Measurements from ENCODE around the gene KCNT1. TPM values are rescaled to one million over a fixed set of nuclear protein-coding genes. Genes with fewer than 3 reads are reported as not detected.

KCNT1 gene
- total and polyA plus RNA-seq, 2 donors (not counting 3 experiments of a cell fraction or from before 2014, with no cell fraction given): not detected

DNA sequence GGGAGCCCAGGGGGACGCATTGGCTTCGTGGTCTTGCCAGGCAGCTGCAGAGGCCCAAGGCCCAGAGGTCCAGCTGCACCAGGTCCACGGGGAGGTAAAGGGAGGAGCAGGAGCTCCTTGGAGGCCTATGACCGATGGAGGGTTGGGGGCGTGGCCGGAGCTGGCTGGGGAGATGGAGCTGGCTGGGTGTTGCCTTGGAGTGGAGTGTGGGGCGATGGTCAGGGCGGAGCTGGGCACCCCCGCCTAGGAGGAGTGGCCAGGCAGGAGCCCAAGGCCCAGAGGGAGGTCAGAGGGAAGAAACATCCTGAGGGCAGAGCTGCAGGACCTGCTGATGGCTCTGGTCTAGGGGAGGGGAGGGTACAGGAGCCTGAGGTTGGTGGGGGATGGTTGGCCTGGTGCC is 44.6 kb downstream of the KCNT1 start:
- intact Hi-C loops (cut with micrococcal nuclease): no loop called here
- CTCF ChIA-PET: no interaction called here
- H3K36me3 ChIP-seq (ENCODE audit: control insufficient read depth in 2 of 2, extremely low read depth in 1 of 2, insufficient read depth in 2 of 2, low read length in 2 of 2): no peaks in the 10 kb centered on the region
- dilution Hi-C loops (cut with MboI; ENCODE audit: extremely low pct_ligation_motif_present, low sequenced_read_pairs): no loop called here
- FAIRE-seq (no peak), DNase-seq (ENCODE audit: low read depth, low spot score) (no peak)
- no peaks in the 10 kb centered on the region for H3K27me3 ChIP-seq (ENCODE audit: control insufficient read depth in 2 of 2, insufficient read depth in 2 of 2, low read length in 2 of 2)
- no peak overlapping the region for H3K4me2 ChIP-seq (ENCODE audit: insufficient read depth, low read length)
- no peak overlapping the region for H3K4me3 ChIP-seq (replicated peaks in 1 of 3; ENCODE audit: insufficient read depth in 1 of 3, low read depth in 1 of 3, low read length in 3 of 3)
- H3K79me2 ChIP-seq (ENCODE audit: control insufficient read depth, insufficient read depth, low read length): no peaks in the 10 kb centered on the region
- H2AFZ ChIP-seq (ENCODE audit: low read depth, low read length): no peak overlapping the region
- H4K20me1 ChIP-seq (replicated peaks; ENCODE audit: control insufficient read depth, extremely low read depth, insufficient read depth, low read length): no peaks in the 10 kb centered on the region
- no peak overlapping the region for H3K27ac ChIP-seq (ENCODE audit: insufficient read depth, low read depth, low read length)
- BruUV-seq (replicated peaks): no TSS peak
- TF ChIP-seq GATA2 (IDR thresholded peaks at IDR 0.05; ENCODE audit: insufficient read depth, insufficient read length, low read depth, low read length): no peak
- TF ChIP-seq, protein P1, sequence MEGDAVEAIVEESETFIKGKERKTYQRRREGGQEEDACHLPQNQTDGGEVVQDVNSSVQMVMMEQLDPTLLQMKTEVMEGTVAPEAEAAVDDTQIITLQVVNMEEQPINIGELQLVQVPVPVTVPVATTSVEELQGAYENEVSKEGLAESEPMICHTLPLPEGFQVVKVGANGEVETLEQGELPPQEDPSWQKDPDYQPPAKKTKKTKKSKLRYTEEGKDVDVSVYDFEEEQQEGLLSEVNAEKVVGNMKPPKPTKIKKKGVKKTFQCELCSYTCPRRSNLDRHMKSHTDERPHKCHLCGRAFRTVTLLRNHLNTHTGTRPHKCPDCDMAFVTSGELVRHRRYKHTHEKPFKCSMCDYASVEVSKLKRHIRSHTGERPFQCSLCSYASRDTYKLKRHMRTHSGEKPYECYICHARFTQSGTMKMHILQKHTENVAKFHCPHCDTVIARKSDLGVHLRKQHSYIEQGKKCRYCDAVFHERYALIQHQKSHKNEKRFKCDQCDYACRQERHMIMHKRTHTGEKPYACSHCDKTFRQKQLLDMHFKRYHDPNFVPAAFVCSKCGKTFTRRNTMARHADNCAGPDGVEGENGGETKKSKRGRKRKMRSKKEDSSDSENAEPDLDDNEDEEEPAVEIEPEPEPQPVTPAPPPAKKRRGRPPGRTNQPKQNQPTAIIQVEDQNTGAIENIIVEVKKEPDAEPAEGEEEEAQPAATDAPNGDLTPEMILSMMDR (IDR thresholded peaks at IDR 0.05; ENCODE audit: extremely low read depth in 1 of 2, insufficient read depth in 1 of 2, low read depth in 1 of 2, low read length in 2 of 2): no peak
- no peak for TF ChIP-seq JUN (IDR thresholded peaks at IDR 0.05; ENCODE audit: borderline replicate concordance, insufficient read depth, insufficient read length, low read depth)
- no peak for TF ChIP-seq EZH2 (IDR thresholded peaks at IDR 0.05; ENCODE audit: borderline replicate concordance, low read depth, low read length, severe bottlenecking)
- TF ChIP-seq, protein P2, sequence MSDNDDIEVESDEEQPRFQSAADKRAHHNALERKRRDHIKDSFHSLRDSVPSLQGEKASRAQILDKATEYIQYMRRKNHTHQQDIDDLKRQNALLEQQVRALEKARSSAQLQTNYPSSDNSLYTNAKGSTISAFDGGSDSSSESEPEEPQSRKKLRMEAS (IDR thresholded peaks at IDR 0.05; ENCODE audit: insufficient read depth, insufficient read length): no peak
- TF ChIP-seq MYC (IDR thresholded peaks at IDR 0.05; ENCODE audit: low read depth, low read length): no peak
- TF ChIP-seq FOS (IDR thresholded peaks at IDR 0.05; ENCODE audit: borderline replicate concordance, insufficient read depth, low read length): no peak
- no peak for TF ChIP-seq POLR2AphosphoS5 (IDR thresholded peaks at IDR 0.05; ENCODE audit: insufficient read depth, low read depth, low read length)
- no peak for TF ChIP-seq POLR2A (IDR thresholded peaks at IDR 0.05; ENCODE audit: low read depth, low read length)
- H3K9ac ChIP-seq (replicated peaks; ENCODE audit: extremely low read depth, insufficient read depth, low read length): no peak overlapping the region
- no peaks in the 10 kb centered on the region for H3K4me1 ChIP-seq (ENCODE audit: control insufficient read depth, extremely low read depth, insufficient read depth, low read length)
- H3K9me1 ChIP-seq (replicated peaks; ENCODE audit: control insufficient read depth, extremely low read depth, insufficient read depth, low read length): no peaks in the 10 kb centered on the region
- POLR2A ChIA-PET: no interaction called here
- no peaks in the 10 kb centered on the region for H3K9me3 ChIP-seq (replicated peaks; ENCODE audit: control insufficient read depth, insufficient read depth, low read length)
